ENCODE measurements around the gene CDCA4.
"Not testable (repeated sequence)": the region's sequence is repeated elsewhere in the genome, so short reads cannot be mapped to it uniquely, and the experiment has no call there.

CDCA4 gene

DNA sequence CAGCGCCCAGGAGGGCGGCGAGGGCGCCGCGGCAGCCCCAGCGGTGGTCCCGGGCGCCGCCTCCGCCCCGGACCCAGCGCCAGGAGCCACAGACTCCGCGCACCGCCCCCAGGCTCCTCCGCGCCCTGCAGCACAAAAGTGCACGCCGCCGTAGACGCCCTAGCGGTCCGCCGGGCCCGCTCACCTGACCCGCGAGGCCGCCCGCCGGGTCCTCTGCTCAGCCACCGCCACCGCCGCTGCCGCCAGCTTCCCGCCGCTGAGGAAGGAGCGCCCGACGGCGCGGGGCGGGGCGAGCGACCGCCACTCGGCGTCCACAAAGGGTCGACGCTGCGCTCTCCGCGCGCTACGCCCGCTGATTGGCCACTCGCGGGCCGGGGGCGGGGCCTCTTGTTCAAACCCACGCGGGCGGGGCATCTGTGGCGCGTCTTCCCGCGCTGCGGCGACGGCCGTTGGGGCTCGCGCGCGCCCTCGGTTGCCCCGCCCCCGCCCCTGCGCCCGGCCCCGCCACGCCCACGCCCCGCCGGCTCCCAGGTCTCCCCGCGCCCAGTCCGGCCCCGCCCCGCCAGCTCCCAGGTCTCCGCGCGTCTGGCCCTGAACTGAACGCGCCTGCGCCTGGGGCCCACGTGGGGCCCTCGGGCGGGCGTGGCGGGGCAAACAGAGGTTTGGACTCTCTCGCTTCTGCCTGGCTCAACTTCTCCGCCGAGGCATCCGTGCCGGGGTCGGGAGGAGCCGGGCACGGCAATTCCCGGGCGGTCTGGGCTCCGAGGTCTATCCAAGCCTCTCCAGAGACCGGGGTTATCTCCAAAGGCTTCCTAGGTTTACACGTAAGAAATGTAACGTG, at the start of gene CDCA4:
Gene CDCA4 (minus strand): TSS at position 269 of the 841 bp plus-strand sequence. CDS start 9,154 bp downstream, outside the sequence.
- no peak for FAIRE-seq

DNA sequence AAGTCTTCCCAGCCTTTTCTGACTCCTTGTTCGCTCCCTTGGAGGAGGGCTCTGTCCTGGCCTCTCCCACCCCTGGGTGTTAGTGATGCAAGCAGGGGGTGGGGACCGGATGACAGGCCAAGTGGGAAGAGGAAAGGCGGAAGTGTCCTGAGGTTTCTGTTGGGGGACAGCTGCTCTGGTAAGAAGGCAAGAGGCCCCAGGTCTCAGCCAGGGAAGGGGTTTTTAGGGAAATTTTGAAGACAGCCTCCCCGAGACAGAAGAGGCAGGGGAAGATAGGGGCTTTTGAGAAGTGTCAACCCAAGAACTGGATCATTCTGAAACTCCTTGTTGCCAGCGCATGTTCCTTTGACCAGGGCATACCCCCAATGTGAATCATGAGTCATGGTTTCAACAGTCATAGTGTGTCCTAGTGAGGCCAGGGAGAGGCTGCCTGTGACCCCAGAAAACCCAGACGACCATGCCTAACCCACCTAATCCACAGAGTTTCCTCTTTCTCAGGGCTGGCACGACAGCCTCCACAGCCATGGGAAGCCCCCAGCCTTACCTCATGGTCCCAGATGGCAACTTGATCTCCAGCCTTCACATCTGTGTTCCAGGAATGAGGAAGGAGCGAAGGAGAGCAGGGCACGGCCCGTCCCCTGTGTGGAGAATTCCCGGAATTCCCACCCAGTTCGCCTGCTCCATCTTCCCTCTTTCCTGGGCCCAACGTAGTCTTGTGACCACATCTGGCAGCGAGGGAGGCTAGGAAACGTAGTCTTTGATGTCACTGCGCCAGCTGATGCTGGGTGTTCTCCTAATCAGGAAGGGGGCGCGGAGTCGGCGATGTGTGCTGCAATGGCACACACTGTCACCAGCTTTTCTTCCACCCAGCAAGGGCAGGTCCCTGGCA, 49.2 kb upstream of the CDCA4 start:
- FAIRE-seq, result no peak

DNA sequence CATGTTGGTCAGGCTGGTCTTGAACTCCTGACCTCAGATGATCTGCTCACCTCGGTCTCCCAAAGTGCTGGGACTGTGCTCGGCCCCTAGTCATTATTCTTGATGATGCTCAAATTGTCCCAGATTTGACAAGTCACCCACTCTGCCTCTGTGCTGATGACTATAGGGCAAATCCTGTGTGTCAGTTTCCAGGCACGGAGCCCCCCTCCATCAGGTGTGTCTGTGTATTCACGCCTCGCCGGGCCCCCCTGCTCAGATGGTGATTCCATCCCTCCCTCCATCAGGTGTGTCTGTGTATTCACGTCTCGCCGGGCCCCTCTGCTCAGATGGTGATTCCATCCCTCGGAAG, 48.6 kb upstream of the CDCA4 start:
- no peak for FAIRE-seq

DNA sequence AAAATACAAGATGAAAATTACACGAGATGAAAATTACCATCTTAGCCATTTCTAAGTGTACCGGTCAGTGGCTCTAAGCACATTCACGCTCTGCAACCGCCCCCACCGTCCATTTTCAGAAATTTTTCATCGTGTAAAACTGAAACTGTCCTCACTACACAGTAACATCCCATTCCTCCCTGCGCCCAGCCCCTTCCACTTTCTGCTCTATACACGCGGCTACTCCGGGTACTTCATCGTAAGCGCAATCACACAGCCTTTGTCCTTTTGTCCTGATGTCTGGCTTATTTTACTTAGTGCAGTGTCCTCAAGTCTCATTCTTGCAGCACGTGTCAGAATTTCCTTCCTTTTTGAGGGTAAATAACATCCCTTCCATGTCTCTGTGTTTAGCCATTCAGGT, 47.9 kb upstream of the CDCA4 start:
- FAIRE-seq, result no peak

DNA sequence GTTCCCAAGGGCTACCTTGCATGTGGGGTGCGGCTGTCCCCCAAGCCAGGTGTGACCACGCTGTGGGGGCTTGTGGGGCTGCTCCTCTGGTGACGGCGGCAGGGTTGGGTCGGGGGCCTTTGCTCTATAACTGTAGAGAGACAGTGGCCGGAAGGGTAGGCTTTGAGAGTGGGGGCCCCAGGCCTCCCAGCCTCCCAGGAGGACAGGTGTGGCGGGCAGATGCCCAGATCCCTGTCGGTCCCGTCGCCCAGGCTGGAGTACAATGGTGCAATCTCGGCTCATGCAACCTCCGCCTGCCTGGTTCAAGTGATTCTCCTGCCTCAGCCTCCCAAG, 47.1 kb upstream of the CDCA4 start:
- no peak for FAIRE-seq

DNA sequence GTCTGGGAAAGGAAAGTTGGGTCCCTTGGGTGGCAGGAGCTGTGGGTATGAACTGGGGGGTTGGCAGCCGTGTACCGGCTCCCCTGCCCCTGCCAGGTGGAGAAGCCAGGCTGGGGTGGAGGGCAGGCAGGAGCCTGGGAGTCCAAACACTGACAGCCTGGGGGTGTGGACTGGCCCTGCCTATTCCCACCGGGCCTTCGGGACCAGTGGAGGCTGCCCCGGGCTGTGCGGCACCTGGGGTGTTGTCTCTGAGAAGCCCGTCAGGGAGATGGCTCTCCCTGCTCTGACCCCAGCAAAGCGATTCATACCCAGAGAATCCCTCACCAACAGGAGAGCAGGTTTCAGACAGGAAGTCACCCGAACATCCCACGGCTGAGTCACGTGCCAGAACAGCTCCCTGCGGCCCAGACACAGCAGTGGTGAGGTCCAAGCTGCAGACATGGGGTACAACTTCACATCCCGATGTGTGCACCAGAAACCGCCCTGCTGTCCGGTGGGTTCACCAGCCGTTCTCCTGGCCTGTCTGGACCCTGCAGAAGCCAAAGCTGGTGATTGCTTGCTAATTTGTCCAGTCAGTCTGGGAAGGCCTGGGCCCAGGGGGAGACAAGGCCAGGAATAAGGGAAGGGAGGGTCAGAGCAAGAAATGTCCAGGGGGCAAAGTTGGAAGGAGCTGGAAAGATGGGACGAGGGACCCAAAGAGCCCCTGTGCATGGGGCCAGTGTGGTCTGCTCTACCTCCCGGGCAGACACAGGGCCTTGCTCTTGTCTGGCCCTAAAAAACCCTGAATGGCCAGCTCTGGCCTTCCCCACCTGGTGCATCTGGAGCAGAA, 46.5 kb upstream of the CDCA4 start:
- FAIRE-seq, result no peak

DNA sequence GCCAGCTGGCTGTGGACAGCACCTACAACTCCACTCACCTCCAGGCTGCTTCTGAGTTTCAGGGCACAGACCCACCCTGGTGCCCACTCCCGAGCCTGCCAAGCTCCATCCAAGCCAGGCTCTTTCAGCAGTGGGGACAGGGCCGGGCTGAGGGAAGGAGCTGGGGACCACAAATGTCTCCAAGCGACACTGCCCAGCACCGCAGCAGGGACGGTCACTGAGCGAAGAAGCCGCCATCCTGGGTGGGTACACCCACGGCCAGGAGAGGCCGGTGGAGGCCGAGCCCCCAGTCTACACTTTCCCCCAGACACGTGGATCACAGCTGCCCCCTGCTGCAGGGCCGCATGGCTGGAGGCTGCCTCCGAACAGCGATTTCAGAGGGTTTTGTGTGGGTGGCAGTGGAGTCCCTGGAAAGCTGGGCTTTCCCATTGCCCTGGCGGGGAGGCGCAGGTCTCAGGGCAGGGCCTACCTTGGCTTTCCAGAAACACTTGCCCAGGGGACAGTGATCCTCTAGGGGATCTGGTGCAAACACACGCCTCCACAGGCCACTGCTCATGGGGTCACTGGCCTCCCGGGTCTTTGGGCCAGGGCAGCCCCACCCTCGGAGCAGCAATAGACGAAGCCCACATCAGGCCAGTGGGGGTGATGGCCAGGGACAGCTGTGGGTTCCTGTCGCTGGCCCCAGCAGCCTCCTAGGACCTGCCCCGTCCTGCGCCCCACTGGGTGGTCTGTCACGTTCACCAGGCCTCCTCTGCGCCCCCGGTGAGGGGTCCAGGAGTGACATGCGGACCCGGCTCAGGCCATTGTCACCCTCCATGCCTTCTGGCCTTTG, 45.6 kb upstream of the CDCA4 start:
- no peak for FAIRE-seq

DNA sequence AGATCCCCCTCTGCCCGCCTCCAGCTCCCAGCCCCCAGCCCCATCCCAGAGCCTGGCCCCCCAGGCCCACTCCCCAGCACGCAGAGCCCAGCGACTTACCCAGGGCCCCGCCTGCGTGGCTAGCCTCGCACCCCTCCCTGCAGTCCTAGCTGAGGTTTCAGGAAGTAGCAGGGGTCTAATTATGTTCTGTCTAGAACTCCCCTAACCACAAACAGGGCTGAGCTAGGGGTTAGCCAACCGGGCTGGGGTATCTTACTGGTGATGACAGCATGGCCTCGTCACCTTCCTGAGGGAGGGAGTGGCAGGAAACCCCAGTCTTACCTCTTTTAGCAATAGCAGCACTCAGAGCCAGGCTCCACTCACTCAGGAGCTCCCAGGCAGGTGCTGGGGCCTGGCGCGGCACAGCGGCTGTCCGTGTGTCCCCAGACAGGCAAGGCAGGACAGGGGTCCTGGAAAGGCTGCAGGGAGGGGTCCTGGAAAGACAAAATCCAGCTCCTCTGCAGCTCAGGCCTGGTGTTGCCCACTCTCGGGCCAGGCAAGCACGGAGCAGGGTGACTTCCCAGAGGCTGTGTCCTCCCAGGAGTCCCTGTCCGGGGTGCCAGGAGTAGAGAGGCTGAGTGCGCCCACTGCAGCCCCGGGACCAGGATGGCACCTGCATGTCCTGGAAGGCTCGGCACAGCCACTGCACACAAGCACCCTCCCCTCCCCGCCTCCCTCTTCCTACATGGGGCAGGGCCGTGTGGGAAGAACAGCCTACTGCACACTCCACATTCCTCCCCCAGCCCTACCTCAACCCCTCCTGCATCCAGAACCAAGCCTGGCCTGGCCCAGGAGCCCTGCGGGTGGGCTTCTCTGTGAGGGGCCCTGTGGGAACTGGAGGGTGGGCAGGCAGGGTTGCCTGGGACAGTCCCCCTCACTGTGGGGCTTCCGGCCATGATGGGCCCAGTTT, 44.7 kb upstream of the CDCA4 start, which contains the start of gene GPR132:
Gene GPR132 (minus strand): TSS at position 151 of the 949 bp plus-strand sequence. CDS start 10,010 bp downstream, outside the sequence.
- no peak for FAIRE-seq

DNA sequence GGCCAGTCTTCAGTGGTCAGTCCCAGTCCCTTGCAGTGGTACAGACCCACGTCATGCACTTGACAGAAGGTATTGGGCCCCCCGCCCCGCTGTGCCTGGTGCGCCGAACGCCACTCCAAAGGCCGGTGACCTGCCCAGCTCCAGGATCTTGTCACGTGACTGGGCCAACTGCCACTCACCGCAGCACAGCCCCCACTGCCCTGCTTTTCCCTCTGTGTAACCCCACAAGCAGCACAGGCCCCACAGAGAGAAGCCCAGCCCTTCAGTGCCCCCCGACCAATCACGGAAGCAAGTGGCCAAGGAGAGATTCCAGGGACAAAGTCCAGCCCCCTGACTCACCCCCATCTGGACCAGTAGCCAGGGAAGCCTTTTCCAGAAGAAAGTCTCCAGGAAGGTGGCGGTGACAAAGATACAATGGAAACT, 43.8 kb upstream of the CDCA4 start:
- no peak for FAIRE-seq

DNA sequence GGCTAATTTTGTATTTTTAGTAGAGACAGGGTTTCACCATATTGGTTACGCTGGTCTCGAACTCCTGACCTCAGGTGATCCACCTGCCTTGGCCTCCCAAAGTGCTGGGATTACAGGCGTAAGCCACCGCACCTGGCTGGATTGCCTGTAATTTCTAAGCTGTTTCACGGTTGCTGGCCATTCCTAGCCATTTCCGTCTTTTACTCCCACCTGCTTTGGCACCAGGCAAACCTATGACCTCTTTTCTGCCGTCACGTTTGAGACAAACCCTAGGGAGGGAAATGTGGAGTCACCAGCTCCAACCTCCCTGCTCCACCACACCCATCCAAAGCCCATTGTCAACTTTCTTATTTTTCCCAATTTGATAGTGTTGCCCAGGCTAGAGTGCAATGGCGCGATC, 43.1 kb upstream of the CDCA4 start:
- FAIRE-seq, result no peak

DNA sequence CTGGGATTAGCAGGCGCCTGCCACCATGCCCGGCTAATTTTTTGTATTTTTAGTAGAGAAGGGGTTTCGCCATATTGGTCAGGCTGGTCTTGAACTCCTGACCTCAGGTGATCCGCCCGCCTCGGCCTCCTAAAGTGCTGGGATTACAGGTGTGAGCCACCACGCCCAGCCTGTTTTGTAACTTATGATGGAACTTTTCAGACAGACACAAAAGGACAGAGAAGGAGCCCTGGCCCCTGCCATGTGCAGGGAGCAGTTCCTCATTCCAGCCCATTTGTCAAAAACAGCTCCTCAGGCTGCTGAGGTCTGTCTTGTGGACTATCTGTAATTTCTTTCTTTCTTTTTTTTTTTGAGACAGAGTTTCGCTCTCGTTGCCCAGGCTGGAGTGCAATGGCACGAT, 42.6 kb upstream of the CDCA4 start:
- not testable (repeated sequence) for FAIRE-seq

DNA sequence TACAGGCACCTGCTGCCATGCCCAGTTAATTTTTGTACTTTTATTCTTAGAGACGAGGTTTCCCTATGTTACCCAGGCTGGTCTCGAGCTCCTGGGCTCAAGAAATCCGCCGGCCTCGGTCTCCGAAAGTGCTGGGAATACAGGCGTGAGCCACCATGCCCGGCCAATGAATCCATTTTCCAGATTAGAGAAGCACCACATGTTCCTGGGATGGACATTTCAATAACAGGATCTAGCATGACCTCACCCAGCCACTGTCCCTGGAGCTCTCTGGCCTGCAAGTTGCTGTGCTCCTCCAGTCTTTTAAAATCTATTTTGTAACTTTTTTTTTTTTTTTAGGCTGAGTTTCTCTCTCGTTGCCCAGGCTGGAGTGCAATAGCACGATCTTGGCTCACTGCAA, 42.2 kb upstream of the CDCA4 start:
- FAIRE-seq, result no peak

DNA sequence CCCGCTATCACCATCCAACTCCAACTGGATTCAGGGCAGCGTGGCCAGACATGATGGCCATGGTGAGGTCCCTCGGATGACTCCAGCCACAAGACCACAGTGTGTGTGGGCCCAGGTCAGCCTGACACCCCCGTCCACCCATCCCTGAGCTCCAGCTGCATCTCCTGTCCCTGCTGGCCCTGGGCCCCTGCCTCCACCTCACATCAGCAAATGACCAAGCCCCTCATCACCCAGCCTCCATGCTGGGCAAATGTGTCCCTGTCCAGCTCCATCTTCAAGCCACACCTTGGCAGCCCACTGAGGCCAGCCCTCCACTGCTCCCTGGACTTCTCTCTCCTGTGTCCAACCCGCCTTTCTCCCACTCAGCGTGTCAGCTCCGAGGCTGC, 41.2 kb upstream of the CDCA4 start:
- FAIRE-seq, result no peak

DNA sequence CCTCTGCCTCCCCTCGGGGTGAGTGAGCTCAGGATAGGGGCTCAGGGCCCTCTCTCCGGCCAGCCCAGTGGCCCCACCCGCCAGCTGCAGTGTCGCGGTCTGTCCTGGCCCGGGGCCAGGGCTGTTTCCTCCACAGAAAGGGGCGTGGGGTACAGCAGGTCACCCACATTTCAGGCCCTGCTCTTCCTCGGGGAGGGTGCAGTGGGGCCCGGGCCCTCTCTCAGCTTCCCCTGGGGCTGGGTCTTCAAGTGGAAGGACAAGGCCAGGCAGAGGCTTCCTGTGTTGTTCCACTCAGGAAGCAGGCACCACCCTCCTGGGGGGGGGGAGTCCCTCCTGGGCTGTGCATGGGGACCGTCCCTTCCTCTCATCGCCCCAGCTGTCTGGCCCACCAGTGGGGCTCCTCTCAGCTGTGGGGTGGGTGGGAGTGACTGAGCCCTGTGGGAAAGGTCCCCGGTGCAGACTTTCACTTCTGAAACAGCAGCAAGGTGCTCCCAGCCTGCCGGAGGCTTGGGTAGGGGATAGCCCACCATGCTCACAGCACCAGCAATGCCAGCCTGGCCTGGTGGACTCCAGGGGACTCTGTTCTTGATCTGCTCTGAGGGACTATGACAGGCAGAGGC, 40.7 kb upstream of the CDCA4 start:
- FAIRE-seq, result no peak

DNA sequence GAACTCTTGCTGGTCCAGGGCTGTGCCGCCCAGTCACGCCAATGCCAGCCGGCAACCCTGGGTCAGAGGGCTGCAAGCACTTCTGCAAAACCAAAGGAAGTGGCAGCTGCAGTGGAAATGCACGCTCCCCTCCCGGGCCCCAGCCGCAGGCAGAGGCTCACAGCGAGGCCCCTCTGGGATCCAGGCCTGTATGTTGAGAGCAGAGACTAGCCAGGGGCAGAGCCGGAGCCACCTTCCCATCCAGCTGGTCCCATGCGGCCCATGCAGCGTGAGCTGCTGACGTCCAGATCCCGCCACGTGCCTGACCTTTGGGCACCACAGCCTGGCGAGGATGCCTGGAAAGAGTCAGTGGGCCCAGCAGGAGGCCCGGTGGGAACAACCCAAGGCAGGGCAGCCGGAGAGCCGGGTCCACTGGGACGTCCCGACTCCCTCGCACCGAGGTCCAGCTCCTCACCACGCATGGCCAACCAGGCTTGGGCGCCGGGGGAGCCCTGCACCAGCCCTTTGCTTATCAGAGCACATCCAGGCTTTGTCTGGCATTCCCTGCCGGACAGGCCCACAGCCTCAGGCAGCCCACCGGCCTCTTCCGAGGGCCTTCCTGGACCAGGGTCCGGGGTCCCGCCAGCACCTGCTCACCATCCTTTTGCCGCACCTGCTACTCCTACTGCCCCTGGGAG, 40.0 kb upstream of the CDCA4 start:
- FAIRE-seq, result no peak

DNA sequence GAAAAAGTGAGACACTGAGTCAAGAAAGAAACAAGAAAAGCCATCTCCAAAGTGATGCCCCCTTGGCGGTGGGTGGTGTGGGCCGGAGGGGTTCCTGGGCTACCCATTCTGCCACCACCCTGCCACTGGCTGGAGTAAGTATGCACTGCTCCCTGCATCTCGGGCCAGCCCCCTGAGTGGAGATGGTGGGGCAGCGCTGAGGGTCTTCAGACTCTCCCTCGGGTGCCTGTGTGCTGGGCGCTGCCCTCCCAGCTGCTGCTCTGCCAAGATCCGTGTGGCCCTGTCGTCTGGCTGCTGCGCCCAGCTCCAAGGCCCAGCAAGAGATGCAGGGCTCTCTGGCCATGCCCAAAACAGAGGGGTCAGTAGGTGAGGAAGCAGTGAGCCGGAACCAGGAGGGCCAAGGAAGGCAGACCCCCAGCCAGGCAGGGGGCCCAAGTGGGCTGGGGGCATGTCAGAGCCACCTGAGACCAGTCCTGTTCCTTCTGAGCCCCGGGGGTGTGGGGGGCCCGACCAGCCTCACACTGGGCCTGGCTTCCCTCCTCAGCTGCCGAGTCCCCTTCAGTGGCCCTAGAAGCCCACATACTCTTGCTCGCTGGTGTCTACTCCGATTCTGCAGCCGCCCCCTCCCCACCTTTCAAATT, 39.2 kb upstream of the CDCA4 start:
- FAIRE-seq, result no peak

DNA sequence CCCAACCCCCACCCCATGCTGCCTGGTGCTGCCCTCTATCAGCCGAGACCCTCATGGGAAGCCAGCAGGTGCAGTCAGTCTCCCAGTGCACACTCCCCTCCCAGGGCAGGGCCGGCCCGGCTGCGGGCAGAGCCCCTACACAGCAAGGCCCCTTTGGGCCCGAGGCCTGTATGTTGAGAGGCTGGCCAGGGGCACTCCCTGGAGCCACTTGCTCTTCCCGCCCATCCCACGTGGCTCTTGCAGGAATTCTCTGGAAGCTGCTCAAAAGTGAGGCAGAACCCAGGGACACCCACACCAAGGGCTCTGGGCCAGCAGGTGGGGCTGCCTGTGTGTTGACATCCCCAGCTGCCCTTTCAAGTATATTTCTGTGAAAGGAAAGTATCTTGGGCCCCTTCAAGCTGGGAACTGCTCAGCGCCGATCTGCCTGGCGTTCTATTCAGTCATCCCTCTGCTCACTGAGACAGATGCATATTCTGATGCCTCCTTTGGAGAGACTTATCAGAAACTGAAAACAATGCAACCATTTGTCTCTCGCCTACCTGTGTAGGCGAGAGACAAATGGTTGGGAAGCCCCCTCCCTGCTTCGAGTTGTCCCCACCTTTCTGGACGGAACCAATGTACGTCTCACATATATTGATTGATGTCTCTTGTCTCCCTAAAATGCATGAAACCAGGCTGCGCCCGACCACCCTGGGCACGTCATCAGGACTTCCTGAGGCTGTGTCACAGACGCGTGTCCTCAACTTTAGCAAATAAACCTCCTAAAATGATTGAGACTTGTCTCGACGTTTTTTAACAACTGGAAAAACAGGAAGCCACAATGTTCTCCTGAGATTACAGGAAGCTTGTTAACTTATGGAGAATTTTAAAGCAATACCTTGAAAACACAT, 38.4 kb upstream of the CDCA4 start:
- no peak for FAIRE-seq

DNA sequence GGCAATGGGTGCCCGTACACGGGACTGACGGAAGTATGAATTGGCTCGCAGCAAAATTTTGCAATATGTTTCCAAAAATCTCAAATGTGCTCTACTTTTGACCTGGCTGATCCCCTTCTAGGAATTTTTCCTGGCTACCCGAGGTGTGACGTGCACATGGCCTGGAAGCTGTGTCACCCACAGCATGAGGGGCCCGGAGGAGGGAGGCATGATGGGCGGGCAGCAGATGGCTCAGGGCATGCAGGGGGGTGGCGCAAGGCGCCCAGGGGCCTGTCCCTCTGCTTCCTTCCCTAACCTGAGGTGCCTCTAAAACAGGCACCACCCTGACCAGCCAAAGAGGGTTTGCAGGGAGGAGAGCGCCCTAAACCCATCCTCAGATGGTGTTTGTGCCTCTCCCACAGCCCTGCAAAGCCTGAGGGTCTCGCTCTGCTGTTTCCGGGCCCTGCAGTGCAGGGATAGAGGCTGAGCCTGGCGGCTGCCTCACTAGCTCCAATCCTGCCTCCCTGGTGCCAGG, 37.7 kb upstream of the CDCA4 start:
- no peak for FAIRE-seq
